GM21723 (cell line): ENCODE results near the gene ZNF496.
"Not testable (repeated sequence)": the region's sequence is repeated elsewhere in the genome, so short reads cannot be mapped to it uniquely, and the experiment has no call there.

Experiments
- ATAC-seq: cut with Tn5 transposase; IDR thresholded peaks from one replicate; pipeline ENCODE4 v1.9.1; 2021; ENCODE audit warnings: mild to moderate bottlenecking, moderate library complexity; ENCODE audit not compliant: unreplicated experiment

Gene ZNF496

DNA sequence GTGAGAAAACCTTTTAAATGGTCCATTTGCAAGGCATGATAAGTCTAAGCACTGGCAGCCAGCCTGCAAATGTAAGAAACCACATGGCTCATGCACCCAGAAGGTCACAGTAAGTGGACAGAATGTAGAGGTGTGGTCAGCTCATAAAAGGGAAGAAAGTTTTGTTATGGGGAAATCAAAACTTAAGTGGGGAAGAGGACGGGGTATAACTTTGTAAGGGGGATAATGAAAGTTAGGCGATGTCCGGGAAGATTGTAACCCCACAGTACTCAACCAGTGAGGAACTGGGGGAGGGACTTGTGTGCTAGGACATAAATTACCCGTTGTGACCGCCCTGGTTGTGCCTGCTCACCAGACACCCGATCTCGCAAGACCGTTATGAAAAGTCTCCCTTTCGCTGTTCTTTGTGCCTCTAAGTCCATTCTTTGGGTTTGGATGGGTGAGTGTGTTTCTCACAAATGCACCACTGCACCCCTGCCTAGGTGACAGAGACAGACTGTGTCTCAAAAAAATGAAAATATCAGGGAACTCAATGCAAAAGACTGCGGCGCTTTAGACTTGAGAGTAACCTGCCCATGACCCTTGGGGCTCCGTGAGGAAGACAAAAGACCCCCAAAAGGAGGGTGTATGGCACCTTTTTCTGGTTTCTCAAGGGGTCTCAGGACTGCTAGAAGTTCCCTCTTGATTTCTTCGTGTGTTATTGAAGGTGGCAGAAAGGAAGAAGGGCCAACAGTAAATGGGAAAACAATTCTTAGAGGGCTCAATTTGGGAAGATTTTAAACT, 28.6 kb upstream of the ZNF496 start:
- ATAC-seq: no peak

- no peak for ATAC-seq
Observed at GRCh38 chr1:247359559-247359958, 27.9 kb upstream of the ZNF496 start.

DNA sequence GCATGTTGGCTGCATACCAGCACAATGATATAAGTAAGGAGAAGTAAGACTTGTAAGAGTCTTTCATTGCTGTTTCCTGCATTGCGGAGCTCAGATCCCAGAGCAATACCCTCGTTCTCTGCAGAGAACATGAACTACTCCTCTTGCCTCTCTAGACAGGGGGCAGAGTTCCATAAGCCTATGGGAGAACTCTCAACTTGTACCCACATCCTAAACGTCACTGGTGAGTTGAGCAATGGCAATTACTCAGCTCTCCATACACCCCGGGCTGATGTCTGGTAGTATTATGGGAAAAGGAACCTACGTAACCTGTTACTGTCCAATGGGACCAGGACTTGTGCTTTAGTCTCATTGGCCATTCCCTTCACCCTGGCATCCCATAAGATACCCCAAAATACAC, 27.3 kb upstream of the ZNF496 start:
- ATAC-seq: no peak

DNA sequence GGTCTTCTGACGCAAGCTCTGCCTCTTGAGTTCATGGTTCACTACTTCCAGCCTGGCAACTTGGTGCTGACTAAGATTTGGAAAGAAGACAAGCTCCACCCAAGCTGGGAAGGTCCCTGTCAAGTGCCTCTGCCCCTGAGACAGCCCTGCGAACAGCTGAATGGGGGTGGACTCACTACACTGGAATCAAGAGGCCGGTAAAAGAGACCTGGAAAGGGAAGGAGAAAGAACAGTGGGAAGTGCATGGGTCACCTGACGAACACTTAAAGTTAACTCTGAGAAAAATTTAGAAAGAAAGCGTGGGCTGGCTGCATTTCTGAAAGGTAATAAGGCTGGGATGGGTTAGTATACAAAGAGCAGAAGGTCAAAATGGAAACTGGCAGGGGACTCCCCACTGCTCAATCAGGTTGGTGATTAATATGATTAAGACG, 26.1 kb upstream of the ZNF496 start:
- ATAC-seq: peak; percentile 90

GRCh38 chr1:247357052-247357780, 25.5 kb upstream of the ZNF496 start:
- no peak for ATAC-seq

GRCh38 chr1:247355160-247355559, 23.5 kb upstream of the ZNF496 start:
- not testable (repeated sequence) for ATAC-seq

GRCh38 chr1:247352175-247352574, 20.5 kb upstream of the ZNF496 start:
- no peak for ATAC-seq

DNA sequence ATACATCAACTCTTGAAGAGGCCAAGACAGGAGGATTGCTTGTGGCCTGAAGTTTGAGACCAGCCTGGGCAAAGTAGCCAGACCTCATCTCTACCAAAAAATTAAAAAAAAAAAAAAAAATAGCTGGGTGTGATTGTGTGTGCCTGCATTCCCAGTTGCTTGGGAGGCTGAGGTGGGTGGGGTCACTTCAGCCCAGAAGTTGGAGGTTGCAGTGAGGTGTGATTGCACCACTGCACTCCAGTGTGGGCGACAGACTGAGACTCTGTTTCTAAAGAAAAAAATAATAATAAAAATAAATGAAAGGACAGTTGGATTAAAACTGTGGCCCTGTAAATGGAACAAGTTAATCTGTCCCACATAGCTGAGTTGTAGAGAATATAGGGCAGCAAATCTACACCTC, 18.9 kb upstream of the ZNF496 start:
- no peak for ATAC-seq

- no peak for ATAC-seq
Observed at GRCh38 chr1:247347477-247348222, 16.0 kb upstream of the ZNF496 start.

DNA sequence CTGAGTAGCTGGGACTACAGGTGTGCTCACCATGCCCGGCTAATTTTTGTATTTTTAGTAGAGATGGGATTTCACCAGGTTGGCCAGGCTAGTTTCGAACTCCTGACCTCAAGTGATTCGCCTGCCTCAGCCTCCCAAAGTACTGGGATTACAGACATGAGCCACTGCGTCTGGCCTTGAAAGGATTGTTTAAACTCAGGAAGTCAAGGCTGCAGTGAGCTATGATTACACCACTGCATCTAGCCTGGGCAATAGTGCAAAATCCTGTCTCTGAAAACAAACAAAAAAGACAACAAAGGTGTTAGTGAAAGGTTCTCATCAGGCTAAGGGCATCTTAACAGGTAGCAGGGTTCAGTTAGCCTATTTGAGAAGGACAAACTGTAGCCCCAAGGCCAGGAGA, 14.2 kb upstream of the ZNF496 start:
- ATAC-seq: no peak

DNA sequence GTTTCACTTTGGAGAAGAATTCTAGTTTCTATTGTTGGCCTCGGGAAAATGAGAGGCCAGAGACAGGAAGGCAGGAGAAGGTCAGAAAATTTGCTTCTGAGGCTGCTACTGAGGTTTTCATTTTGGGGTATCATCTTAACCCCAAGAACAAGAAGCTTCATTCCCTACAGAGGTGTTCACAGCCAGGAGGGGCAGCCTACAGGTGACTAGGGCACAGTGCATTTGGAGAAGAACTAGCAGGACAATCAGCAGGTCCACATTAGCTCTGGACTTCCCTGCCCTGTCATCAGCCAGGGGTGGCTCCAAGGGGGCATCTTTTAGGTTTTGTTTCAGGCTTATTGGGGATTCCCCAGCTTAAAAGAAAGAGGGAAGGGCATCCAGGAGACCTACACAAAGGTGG, 12.1 kb upstream of the ZNF496 start:
- no peak for ATAC-seq

DNA sequence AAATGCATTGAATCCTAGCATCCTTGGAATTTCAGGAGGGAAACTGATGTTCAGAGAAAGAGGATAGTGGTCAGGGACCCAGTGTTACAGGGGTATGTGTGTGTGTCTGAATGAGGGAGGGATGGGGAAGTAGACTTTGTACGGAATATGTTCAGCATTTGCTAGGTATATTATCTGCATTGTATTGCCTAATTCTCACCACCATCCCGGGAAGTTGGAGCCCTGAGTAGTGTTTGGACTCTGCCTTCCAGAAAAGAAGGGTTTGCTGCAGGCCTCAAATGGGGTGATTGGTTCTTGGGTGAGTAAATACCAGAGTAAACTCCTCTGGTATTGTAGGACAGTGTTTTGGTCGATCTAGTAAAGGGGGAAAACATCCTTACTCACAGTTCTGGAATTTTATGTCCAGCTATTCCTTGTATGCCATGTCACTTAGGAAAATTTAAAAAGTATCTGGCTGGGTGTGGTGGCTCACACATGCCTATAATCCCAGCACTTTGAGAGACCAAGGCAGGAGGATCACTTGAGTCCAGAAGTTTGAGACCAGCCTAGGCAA, 7.1 kb upstream of the ZNF496 start:
- no peak for ATAC-seq

- no peak for ATAC-seq
Observed at GRCh38 chr1:247337961-247338360, 6.3 kb upstream of the ZNF496 start.

DNA sequence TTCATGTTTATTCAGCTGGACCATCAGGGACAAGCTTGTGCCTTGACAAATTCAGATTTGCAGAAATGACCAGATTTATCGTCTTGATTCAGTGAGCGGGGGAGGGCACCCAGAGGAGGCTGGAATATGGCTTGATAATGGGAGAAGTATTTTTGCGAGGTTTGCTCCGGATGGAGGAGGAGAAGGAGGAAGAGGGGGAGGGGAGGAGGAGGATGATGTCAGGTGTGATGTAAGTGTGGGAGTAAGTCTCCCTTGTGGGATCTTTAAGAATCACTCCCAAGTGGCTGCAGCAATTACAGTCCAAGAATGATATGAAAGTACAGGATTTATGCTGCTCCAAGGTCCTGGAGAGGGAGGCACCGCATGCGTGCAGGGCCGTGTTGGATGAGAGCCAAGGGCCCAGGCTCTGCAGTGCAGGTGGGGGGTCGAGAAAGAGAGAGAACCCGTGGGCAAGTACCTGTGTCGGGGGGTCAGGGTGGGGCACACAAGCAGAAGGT, 5.6 kb upstream of the ZNF496 start:
- ATAC-seq: no peak

GRCh38 chr1:247336390-247336789, 4.7 kb upstream of the ZNF496 start:
- ATAC-seq: no peak

DNA sequence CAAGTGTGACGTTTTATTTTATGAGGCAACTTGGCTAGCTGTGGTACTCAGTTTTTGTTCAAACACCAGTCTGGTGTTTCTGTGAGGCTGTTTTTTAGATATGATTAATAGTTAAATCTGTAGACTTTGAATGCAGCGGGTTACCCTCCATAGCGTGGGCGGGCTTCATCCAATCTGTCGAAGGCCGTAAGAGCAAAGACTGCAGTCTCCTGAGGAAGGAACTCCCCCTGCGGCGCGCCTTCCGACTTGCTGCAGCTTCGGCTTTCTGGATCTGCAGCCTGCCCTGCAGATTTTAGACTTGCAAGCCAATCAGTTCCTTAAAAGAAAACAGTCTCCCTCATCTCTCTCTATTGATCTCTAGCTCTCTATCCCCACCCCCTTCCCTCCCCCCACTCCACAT, 4.2 kb upstream of the ZNF496 start:
- ATAC-seq: no peak

- no peak for ATAC-seq
Observed at GRCh38 chr1:247334378-247335133, 2.9 kb upstream of the ZNF496 start.

- no peak for ATAC-seq
Observed at GRCh38 chr1:247332623-247333361, 1.1 kb upstream of the ZNF496 start.

GRCh38 chr1:247332215-247332622, 552 bp upstream of the ZNF496 start:
- peak; percentile 38 for ATAC-seq

- peak; percentile 71 for ATAC-seq
Observed at GRCh38 chr1:247331172-247331524, 519 bp downstream of the ZNF496 start.
